Epidermal melanocyte (primary cell): ENCODE data around the gene PBX2.
"Not testable (repeated sequence)": the region's sequence is repeated elsewhere in the genome, so short reads cannot be mapped to it uniquely, and the experiment has no call there.

Experiments
- DNase-seq: peaks from one replicate; pipeline ENCODE4 v3.0.0; 2011; ENCODE audit warnings: low spot score; ENCODE audit not compliant: insufficient read length

PBX2 gene

DNA sequence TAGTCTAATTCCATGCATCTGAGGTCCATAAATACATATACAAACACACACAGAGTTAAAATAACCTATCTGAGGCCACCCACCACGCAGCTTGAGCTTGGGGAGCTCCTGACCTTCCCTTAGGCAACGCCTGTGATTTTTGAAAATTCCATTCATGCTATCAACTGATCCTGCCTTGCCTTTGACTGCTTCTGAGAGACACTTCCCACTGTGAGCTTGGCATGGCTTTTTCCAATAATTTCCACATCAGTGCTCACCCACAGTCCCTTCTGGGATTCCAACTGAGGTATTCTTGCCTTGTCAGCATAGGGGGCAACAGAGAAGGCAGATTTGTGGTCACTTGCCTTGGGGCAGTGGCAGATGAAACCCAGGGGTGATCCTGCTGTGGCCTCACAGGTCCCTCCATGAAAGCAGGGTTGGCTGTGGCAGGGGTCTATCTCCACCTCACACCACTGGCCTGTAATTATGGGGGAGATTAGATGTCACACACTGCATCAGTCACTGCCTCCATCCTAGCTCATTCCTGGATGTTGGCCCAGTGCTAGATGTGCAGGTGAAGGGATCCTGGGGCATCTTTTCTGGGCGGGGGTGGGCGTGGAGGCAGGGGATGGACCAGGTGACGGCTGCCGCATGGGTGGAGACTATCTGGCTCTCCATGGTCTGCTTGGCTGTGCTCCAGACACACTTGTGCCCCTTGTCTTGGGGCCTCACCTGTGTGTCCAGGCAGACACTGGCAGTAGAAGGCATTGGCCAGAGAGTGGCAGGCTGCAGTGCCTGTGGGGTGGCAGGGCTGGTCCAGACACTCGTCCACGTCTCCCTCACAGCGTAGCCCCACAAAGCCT, 13.6 kb upstream of the PBX2 start:
- DNase-seq = no peak

DNA sequence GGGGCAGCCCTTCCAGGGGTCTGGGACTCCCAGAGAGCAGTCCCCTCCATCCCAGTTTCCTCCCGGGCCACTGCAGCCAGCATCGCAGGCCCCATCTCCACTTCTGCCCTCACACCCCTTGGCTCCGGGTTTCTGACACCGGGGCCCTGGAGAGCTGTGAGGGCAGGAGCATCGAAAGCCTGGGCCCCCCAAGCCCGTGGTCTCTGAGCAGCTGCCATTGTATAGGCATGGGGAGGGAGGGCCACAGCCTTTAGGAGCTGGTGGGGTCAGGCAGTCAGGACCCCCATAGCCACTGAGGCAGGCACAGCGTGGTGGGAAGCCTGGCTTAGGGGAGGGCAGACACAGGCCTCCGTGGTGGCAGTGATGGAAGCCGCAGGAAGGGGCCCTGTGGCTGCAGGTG, 12.2 kb upstream of the PBX2 start:
- DNase-seq = no peak

DNA sequence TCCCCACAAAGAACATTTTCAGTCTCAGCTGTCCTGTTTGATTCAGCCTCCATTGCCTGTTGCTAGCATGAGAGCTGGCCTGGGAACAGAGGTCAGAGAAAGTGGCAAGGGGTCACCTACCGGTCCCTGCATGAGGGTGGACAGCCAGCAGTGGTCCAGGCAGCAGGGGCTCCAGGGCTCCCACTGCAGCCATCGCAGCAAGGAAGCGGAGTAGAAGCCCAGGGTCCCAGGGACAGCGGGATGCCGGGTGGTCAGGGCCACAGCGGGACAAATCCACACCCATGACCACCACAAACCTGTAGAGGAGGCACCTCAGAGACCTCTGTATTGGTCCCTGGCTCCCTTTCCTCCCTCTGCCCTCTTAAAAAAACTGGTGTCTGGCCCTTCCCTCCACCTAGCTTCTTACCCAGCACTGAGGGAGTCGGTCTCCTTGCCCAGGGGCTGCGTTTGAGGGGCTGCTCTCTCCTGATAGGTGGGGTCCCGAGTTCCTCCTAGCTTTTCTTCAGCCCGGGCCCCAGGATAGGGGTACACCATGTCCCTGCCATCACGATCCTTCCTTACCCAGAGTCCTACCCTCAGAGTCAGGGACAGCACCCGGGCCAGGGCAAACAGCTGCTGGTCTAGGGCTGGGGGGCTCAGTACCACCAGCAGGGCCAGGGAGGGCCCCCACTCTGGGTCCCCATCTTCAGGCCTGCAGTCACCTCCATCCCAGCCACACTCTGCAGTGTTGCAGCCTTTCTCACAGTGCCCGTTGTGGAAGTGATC, 10.9 kb upstream of the PBX2 start:
- no peak for DNase-seq

DNA sequence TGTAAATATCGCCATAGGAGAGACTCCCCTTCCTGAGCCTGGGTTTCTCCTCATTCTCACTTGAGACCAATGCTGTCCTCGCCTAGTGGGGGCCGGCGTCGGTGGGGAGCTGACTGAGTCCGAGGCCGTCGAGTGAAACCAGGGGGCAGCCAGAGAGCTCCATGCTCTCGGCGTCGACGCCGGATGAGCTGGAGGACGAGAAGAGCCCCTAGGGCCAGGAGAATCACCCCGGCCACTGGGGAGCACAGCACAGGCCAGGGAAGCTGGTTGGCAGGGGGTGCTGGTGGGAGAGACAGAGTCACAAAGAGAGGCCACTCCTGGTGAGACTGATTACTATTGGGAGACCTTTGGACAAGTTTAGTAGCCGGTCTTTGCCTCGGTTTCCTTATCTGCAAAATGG, 8.9 kb upstream of the PBX2 start:
- DNase-seq = no peak

DNA sequence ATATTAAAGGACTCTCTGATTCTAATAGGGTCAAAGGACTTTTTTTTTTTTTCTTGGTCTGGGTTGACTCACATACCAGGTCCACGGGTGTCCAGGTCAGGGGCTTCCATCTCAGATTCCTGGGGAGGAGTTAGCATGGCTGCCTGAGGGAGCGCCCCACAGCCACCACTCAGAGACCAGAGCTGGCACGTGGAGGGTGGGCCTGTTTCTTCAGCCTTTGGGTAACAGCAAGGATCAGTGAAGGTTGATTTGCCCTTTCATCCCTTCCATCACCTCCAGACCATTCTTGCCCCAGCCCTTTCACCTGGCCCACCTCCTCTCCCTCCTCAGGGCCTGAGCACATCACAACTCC, 8.3 kb upstream of the PBX2 start:
- DNase-seq = no peak

DNA sequence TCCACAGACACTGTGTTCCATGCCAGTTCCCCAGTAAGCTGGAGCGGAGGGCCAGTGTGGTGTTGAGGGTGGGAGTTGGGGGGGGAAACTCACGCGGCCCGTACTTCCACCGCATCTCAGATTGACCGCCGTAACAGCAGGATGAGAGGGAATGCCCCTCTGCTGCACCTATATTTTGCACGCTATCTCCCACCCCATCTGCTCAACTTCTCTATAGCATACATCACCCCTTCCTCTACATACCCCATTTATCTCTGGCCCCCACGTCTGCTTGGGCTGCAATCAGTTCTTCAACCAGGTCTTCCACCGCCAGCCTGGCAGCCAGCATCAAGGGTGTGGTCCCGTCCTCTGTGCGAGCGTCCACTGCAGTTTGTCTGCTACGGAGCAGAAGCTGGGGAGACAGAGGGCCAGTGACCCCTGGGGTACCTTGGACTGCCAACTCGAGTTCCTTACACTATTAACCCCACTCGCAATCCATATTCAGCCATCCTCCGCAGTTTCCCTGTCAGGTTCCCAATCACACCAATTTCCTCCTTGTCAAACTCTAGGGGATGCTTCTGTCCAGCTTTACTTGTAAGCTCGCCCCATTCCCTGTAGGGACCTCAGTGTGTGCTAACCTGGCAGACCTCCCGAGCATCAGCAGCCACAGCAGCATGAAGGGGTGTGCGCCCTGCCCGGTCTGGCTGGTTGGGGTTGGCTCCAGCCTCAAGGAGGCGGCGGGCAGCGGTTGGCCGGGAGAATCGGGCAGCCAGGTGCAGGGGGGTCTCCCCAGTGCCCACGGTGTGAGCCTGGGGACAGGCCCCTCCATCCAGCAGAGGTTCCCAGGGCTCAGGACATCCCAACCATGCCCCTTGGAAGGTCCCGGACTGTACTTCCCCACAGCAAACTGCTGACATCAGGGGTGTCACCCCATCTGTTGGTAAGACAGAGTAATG, 6.9 kb upstream of the PBX2 start:
- no peak for DNase-seq

DNA sequence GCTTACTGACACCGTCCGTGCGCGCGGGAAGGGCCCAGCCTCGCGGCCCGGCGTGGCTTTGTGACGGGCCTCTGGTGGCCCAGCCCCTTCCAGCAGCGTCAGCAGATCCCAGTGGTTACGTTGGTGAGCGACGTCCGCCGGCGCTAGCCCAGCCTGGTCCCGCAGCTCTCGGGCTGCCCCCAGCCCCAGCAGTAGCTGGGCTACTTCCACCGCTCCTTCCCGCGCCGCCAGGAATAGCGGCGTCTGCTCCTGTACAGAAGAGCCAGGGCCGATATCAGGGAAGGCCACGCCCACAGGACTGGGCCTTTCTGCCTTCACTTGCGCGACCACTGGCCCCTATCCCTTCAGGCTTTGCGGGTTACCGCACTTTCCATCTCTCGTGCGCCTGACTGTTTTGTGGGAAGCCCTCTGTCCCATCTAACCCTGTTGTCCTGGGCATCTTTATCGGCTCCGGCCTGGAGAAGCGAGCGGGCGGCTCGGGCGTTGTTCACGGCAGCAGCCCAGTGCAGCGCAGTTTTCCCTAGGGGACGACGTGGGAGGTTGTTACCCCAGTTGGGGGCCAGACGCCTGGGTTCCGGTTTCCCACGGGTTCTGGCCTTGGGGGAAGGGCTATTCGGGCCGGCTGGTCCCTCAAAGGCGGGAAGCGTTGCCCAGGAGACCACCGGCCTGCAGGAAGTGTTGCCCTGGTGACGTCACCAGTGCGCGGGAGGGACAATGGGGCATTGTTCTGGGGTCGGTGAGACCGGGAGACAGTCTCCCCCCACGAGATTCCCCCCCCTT, 6.1 kb upstream of the PBX2 start:
- DNase-seq = peak; percentile 70

DNA sequence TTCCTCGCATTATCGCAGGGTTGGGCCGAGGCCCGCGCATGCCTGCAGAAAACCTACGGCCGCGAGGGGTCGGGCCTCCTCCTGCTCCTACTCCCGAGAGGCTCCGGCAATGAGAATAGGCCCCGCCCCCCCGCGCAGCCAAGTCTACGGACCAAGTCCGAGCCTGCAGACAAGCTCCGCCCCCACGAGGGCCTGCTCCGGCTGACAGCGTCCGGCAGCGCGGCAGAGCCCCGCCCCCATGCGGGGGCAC, 5.6 kb upstream of the PBX2 start:
- peak; percentile 89 for DNase-seq

DNA sequence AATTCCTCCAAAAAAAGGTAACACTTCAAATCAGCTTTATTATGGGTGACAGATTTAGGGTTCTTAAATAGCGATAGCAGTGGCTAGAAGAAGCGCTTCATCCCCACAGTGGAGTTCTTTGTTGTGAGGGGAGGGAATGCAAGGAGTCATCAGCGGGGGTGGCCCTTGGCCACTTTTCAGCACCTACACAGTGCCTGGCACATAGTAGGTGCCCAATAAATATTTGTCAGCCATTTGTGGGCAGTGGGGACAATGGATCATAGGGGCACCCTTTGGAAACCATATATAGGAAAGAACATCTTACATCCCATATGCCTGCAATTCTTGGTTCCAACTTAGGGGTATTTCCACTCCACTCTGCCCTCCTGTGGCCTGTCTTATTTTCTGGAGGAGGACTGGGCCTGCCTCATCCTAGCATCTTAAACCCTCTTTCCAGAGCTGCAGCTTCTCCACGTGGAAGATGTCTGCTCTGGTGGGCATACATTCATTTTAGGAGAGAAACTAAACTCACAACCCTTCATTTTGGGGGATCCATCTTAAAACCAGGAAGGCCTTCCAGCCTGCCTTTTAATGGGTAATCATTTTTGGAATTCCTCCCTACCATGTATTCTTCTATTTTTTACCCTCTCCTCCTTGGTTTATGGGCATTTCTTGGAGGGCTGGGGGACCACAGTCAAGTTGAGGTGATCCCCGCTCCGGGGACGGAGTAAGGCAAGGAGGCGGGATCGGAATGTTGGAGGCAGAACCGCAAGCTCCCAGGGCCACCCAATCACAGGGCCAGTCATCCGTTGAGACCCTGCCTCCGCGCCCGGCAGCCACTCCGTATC, 5.0 kb upstream of the PBX2 start:
- no peak for DNase-seq

DNA sequence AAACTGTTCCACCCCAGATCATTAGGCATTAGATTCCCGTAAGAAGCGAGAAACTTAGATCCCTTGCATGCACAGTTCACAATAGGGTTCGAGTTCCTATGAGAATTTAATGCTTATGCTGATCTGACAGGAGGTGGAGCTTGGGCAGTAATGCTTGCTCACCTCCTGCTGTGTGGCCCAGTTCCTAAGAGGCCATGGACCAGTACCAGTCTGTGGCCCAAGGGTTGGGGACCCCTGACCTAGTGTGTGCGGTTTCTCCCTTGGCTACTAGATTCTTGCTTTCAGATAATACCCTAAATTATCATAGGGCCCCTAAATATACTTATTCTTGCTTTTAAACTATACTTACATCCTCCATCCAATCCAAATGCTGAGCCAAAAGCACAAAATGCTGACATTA, 4.4 kb upstream of the PBX2 start:
- DNase-seq = no peak

DNA sequence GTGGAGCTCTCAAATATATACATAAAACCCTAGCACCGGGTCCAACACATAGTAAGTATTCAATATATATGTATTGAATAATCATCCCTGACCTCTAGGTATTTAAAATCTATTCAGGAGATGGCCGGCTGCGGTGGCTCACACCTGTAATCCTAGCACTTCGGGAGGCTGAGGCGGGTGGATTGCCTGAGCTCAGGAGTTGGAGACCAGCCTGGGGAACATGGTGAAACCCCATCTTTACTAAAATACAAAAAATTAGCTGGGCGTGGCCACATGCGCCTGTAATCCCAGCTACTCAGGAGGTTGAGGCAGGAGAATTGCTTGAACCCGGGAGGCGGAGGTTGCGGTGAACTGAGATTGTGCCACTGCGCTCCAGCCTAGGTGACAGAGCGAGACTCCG, 3.1 kb upstream of the PBX2 start:
- DNase-seq = not testable (repeated sequence)

DNA sequence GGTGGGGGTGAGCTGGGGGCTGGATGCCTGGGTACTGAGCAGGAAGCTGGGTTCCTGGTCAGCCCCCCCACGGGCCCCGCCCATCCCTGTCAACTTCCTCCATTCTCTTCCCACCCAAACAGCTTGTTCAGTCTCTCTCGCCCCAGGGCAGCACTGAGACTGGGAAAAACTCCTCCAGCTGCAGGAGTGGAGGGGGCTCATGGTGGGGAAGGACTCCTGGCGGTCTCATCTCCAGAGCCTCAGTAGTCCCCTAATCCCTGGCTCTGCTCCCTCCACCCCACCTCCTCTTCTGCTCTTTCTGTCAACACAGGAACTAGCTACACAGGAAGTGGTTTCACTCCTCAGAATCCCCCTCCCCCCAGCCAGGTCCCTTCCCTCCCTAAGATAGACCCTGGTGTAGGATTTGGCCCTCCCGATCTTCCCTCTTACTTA, 2.6 kb upstream of the PBX2 start, which contains the start of gene GPSM3:
Gene GPSM3, minus strand, starts transcription at position 36 of the 432 bp plus-strand sequence. CDS start 130 bp downstream, outside the sequence.
- no peak for DNase-seq

DNA sequence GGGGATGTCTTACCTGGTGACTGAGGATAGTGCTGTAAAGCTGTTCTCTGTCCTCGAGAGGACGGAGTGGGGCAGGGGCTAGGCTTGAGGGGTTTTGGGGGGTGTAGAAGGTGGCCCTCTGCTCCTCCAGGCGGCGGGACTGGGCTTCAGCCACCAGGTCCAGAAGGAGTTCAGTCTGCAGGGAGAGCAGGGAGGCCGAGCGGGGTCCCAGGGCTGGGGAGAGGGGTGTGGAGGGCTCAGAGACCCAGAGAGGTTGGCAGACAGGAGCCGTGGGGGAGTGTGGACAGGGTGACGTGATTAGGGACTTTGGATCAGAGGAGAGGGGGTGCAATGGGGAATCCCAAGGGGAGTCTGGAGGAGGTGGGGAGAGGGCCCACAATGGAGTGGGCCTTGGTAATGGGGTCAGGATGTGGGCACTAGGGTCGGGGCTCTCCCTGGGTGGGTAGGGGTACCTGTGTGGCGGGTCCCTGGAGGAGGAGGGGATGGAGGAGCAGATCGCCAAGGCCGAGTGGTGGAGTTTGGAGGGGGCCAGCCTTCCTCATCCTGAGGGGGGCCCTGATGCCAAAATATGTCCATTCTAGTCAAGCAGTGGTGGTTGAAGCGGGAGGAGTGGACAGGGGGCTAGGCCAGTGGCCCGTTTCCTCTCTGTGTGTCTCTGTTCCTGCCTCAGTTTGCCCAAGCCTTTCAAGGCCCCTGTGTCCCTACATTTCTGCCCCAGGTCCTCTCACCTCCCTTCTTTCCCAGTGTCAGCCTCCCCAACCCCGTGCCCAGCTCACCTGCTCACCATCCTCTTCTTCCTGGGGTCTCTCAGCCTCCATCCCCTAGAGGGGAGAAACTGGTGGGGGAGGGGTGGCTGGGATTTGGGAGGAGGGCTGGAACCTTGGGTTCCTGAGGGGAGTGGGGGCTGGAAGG, 1.9 kb upstream of the PBX2 start:
- no peak for DNase-seq

DNA sequence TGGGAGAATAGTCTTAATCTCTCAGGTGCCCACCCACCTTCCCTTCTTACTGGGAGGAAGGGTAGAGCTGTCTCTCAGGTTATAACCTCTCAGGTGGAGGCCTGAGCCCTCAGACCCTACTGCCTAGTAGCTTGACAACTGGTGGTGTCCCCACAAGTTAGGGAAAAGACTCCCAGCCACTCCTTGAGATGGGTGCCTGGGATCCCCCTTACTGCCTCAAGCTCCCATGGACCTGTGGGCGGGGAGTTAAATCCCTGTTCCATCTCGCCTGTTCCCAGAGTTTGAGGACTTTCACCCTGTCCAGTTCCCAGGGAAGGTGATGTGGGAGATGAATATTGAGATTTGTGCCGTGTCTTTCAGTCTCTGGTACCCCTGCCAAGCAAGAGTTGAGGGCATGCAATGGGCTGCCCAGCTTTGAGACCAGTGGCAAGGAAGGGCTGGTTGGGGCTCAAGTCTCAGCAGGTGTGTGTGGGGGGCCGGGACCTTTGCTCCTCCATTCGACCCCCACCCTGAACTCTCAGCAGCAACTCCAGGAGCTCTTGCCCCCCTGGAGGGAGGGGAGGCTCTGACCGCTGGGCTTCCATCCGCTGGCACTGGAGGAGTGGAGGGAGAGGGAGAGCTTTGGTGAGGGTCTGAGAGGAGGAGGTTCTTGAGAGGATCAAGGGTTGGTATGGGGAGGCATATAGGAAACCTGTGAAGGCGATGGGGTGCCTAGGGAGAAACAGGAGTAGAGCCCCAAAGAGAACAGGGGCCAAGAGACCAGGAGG, 1.1 kb upstream of the PBX2 start:
- DNase-seq = no peak

DNA sequence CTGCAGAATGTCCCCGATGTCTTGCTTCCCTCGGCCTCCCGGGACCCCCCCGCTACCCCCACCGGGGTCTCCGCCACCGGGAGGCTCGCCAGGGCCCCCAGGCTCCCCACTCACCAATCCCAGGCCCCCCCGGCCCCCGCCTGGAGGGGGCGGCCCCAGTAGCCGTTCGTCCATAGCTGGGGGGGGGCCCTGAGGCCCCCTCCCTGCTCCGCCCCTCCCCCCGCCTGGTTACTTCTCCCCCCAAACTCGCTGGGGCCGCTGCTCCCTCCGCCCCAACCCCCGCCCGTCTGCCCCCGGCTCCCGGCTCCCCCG, 304 bp downstream of the PBX2 start:
- no peak for DNase-seq

DNA sequence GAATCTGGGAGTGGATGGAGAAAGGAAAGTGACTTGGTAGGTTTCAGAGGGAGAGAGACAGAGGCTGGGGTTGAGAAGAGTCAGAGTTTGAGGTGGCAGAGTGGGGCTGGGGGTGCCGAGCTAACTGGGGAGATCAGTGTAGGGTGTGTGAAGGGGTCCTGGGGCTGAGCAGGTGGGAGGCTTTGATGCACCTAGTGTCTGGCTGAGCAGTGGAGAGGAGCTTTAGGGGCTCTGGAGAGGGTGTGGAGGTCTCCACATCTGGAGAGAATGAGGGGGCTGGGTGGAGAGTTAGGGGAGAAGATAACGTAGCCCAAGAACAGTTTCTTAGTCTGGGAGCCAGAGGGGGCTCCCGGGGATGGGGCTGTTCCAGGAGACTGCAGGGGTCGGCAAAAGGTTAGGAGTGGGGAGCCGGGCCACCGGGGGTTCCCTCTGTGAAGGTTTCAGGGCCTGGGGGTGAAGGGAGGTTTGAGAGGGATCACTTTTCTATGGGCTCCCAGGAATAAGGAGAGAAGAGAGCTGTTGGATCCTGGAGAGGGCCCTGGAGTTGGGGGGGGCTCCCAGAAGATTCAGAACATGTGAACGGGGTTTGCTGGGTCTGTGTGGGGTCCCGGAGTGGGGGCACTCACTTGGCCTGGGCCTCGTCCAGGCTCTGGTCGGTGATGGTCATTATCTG, 797 bp downstream of the PBX2 start:
- no peak for DNase-seq

DNA sequence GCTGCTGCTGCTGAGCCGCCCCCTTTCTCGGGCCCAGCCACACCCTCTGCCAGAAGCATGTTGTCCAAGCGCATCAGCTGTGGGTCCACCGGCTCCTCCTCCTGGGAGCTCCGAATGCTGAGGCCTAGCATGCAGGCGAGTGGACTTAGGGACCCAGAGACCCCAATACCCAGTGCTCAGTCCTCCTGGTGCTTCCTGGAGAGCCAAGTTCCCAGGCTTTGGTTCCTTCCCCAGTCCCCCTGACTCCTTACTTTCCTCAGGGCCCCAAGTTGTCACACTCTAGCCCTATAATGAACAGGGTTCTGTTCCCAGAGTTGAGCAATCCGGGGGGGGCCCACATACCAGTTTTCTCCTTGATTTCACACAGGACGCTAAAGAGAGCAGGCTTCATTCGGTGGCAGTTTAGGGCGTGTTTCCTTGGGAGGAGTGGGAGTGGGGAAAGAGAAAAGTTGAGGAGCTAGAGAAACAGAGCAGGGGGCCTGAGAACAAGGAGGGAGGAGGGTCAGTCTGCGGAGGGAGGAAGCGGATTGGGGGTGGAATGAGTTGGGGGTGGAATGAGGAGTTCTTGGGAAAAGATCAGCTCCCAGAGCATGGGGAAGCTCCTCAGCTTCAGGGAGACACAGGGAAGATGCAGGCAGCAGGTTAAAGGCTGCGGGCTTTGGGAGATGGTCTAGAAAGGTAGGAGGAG, 1.5 kb downstream of the PBX2 start:
- no peak for DNase-seq
